Measurements from ENCODE around the gene ANKRD42.
"Not testable (repeated sequence)": the region's sequence is repeated elsewhere in the genome, so short reads cannot be mapped to it uniquely, and the experiment has no call there.

The ANKRD42 gene

GRCh38 chr11:83174008-83174407 lies 19.5 kb upstream of the ANKRD42 start:
- DNase-seq (ENCODE audit: low spot score) = no peak

- DNase-seq (ENCODE audit: low spot score) = no peak
These were observed 17.7 kb upstream of the ANKRD42 start for GRCh38 chr11:83175815-83176214.

DNA sequence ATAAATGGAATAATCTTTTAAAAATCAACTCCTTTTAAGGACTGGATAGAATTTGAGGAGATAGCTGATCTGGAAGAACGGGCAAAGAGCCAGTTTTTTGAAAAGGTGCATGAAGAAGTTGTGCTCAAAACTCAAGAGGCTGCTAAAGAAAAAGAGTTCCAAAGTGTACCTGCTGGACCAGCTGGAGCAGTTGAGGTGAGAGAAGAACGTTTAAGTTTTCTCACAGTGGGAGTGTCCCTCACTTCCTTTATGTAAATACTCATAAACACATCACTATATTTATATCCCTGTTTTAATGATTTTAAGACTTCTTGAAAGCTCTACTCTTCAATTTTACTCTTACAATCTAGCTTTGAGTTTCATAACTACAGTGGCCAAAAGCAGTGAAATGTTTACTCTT lies 11.7 kb upstream of the ANKRD42 start:
- DNase-seq (ENCODE audit: low spot score) = no peak

GRCh38 chr11:83185767-83186166 lies 7.7 kb upstream of the ANKRD42 start:
- DNase-seq (ENCODE audit: low spot score) = no peak

- no peak for DNase-seq (ENCODE audit: low spot score)
These were observed 6.0 kb upstream of the ANKRD42 start for GRCh38 chr11:83187465-83187864.

GRCh38 chr11:83191491-83191890 lies 2.0 kb upstream of the ANKRD42 start:
- DNase-seq (ENCODE audit: low spot score) = no peak

DNA sequence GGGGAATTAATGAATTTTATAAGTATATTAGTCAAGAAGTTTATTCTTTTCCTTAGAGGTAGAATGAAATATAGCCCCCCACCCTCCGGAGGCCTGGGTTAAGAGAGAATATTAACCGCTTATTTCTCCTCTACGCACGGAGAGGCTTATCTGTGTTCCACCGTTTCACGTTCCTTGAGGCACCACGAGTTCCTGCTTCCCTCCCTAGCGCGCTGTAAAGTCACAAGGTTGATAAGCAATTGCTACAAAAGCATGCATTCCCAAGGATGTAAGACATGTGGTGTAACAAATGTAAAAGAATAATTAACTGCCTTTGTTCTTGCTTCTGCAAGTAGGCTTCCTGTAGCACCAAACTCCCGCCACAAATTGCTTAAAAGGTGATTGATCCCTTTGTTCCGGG lies 1.5 kb upstream of the ANKRD42 start:
- no peak for DNase-seq (ENCODE audit: low spot score)

- no peak for DNase-seq (ENCODE audit: low spot score)
These were observed 786 bp upstream of the ANKRD42 start for GRCh38 chr11:83192606-83193245.

DNA sequence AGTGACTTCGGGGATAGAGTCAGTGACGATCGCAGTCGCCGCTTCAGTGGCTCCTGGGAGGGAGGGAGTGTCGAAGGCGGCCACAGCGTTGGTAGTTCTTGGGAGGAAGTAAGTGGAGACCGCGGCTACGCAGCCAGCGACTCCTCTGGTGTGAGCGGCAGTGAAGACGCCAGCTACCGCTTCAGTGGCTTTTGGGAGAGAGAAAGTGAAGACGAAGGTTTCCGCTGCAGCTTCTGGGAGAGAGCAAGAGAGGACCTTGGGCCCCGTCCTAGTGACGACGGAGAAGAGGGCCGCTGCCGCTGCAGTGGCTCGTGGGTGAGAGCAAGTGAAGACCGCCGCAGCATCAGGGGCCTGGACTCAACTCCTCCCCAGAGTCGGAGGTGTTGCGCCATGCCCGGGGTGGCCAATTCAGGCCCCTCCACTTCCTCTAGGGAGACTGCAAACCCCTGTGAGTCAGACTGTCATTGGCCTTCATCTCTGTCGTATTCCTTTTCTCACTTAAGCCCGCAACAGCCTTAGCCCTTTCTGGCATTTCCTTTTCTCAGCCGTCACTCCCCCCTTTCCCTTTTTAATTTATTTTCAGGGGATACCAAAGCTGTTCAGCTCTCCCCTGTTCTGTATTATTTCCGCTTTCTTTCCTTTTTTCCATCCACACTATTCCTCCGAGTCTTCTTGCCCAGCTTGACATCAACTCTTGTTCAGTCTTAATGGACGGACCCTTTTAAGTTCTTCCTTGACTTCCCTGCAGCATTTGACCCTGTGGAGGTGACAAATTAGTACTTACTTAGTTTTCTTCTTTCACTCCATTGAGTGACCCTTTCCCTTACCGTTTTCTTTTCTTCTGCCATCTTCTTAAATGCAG lies 1.0 kb downstream of the ANKRD42 start:
- peak; percentile 69 for DNase-seq (ENCODE audit: low spot score)

DNA sequence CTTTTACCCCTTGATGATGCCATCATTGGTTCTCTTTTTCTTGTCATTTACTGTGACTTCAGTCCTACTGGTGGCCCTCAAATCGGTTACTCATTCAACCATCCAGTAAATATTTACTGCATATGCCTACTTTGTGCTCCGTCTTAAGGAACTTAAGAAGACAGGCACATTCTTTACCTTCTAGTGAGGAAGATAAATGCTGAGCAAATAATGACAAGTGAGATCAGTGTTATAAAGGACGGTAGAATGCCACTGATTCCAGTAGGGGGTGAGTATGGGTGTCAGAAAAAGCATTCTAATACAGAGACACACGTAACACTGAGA lies 1.6 kb downstream of the ANKRD42 start:
- no peak for DNase-seq (ENCODE audit: low spot score)

DNA sequence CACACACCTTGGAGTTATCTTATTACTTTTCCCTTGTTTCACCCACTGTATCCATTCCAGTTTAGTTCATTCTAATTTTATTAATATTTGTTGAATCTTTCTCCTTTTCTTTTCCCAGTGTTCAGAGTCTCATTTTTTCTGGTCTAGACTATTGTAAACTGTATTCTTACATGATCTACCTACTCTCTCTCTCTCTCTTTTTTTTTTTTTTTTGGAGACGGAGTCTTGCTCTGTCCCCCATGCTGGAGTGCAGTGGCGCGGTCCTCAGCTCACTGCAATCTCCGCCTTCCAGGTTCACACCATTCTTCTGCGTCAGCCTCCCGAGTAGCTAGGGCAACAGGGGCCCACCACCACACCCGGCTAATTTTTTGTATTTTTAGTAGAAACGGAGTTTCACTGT lies 2.1 kb downstream of the ANKRD42 start:
- no peak for DNase-seq (ENCODE audit: low spot score)

- no peak for DNase-seq (ENCODE audit: low spot score)
These were observed 6.5 kb downstream of the ANKRD42 start for GRCh38 chr11:83200035-83200434.

DNA sequence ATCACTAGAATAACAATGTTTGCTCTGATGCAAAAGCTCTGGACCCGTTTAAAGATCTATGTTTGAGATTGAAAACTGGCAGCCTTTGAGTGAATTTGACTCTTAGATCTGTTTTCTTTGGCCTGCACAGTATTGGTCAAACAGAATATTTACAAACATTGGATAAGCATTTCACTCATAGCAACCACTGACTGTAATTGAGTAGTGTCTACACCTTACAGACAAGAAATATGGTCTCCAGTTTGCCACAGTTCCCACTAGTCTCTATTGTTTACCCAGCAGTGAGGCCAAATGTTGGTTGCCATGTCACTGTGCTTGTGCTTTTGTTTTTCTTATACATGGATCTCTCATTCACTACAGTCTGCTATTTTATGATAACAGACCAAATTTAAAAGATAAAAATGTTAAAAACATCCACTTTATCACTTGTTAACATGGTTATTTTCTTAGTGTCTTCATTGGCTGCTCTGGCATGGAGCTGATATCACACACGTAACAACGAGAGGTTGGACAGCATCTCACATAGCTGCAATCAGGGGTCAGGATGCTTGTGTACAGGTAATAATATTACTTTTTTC lies 12.2 kb downstream of the ANKRD42 start:
- DNase-seq (ENCODE audit: low spot score) = no peak

GRCh38 chr11:83206221-83206620 lies 12.7 kb downstream of the ANKRD42 start:
- DNase-seq (ENCODE audit: low spot score) = no peak

- not testable (repeated sequence) for DNase-seq (ENCODE audit: low spot score)
These were observed 13.4 kb downstream of the ANKRD42 start for GRCh38 chr11:83206771-83207382.

DNA sequence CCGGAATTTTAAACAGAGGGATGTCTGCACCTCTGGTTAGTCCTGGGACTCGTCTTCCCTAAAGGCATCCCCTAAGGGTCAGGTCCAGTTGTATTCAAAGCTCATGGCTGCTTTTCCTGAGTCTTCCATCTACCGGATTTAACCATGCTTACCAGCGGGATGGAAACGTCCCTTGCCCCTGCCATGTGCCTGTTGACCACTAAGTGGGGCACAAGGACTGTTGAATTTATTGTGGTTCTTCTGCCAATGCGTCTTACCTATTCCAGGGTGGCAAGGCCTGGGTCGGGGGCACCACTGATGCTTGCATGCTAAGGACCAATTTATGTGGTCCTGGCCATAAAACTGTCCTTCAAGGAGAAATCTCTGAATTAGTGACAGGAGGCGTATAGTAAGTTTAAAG lies 25.6 kb downstream of the ANKRD42 start:
- DNase-seq (ENCODE audit: low spot score) = no peak

DNA sequence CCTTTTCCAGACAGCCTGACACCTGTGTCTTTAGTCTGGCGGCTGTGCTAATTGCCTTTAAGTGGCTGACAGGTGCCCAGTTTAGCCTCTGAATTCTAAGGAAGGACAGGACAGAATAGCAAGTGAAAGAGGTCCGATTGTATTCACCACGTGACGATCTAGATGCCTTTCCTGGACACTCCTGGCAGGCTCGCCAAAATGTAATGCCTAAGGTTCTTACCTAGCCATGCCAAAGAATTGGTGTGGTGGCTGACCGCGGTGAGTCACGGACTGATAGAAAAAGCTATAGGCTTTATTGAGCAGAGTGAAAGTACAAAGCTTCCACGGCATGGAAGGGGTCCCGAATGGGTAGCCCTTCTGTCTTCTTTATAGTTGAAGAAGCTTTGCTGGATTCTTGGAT lies 26.7 kb downstream of the ANKRD42 start:
- peak; percentile 76 for DNase-seq (ENCODE audit: low spot score)

GRCh38 chr11:83221694-83222093 lies 28.2 kb downstream of the ANKRD42 start:
- no peak for DNase-seq (ENCODE audit: low spot score)

GRCh38 chr11:83222499-83222898 lies 29.0 kb downstream of the ANKRD42 start:
- DNase-seq (ENCODE audit: low spot score) = no peak

DNA sequence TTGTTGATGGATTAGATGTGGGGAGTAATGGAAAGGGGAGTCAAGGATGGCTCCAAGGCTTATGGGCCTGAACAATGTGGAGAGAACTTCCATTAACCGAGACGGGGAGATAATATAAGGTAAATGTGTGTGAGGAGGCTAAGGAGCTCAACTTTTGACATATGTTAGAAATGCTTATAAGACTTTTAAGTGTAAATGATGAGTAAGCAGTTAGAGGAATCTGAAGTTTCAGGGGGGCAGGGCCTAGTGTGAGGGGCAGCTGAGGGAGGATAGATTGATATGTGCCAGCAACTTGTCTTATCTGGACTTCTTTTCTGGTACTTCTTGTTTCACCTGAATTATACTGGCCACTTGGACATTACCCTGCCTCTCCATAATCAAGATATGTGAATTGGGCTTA lies 29.9 kb downstream of the ANKRD42 start:
- DNase-seq (ENCODE audit: low spot score) = no peak

DNA sequence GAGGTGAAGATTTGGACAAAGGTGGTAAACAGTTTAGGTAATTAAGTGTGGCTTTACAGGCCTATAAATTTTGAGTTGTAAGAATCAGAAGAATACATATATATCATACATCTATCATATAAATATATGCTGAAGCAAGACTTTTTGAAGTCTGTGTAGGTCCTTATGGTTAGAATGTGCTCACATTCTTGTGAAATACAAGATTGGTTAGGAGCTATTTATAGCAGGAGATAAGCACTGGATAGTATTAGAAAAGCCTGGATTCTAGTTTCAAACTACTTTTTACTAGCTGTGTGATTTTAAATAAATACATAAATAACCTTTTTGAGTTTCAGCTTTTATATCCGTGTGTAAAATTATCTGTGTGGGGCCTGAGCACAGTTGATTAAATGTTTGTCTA lies 42.3 kb downstream of the ANKRD42 start:
- no peak for DNase-seq (ENCODE audit: low spot score)

GRCh38 chr11:83238111-83238510 lies 44.6 kb downstream of the ANKRD42 start:
- no peak for DNase-seq (ENCODE audit: low spot score)

All from SW480 (cell line).